ENCODE data around the gene HSPA8.
"Not testable (repeated sequence)": the region's sequence is repeated elsewhere in the genome, so short reads cannot be mapped to it uniquely, and the experiment has no call there.

HSPA8 gene

GRCh38 chr11:123072332-123072761 lies 10.4 kb upstream of the HSPA8 start:
- no peak for DNase-seq (ENCODE audit: low read depth)

GRCh38 chr11:123069908-123070821 lies 8.2 kb upstream of the HSPA8 start:
- no peak for DNase-seq (ENCODE audit: low read depth)

GRCh38 chr11:123065621-123066020 lies 3.7 kb upstream of the HSPA8 start:
- DNase-seq (ENCODE audit: low read depth), result no peak

DNA sequence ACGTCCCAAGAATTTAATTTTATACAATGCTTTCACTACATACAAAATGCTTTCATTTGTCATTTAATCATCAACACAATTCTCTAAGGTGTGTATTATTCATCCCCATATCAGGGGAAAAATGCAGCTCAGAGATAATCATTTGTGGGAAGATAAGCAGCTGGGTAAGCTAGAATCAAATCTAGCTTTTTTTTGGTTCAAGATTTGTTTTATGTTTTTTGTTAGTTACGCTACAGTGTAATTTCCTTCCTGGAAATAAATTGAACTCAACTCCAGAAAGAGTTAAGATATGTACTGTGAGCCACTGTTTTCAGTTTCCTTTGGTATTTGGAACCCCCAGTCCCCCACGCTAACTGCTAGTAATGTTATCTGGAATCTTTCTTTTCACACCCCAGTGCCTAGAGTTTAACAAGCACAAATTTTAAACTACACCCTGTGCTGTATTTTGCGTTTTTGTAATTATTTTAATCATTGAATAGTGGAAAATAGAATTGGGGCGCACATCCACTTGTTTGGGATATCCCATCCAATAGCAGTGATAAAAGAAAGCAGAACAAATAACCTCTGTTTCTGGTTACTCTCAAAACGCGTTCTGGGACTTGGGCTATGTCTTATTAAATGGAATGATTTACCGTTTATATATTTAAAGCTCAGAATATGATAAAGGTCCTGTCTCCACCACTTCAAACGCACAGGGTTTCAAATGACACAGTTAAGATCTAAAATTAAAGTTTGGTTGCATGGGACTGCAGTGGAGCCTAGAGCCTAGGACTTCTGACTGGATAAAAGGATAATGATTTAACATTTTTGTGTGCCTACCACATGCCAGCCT lies 2.1 kb upstream of the HSPA8 start:
- no peak for DNase-seq (ENCODE audit: low read depth)

DNA sequence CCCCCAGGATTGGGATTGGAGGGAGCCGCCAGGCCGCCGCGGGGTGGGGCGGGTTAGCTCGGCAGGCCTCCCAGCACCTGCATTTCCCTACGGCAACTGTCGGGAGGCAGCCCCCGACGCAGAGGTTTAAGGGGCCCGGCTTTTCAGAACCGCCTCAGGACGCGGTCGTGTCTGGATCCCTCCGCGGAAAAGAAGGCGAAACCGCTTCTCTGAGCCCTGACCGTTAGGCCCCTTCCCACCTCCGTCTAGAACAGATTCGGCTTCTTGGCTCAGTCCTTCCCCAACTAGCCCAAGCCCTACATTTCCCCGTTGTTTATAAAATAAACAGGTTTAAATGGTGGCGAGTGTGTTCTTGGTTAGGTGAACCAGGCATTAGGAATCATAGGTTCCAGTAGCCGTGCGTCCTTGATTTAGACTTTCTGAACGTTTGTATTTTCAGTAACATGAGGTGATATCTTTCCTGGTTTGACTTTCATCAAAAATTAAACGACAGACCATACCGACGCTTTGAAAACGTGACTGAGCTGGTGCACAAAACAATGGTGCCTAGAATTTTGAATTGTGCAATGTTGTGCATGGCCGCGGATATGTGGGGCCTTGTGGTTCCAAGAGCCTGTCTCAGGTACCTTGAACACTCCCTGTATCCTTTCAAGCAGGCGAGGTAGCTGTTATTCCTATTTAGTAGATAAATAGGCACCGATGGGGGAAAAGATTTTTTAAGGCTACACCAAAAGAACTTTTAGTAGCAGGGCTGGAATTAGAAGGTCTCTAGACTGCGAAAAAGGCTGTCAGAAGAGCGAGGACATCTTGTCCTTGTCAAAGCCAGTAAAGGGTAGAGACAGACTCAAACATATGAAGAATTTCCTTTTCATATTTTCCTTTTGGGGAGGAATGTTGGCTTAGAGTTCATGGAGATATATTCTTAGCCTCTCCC lies 1.2 kb upstream of the HSPA8 start:
- DNase-seq (ENCODE audit: low read depth), result no peak

- DNase-seq (ENCODE audit: low read depth), result peak; percentile 89
These were observed 389 bp upstream of the HSPA8 start for GRCh38 chr11:123062158-123062891.

DNA sequence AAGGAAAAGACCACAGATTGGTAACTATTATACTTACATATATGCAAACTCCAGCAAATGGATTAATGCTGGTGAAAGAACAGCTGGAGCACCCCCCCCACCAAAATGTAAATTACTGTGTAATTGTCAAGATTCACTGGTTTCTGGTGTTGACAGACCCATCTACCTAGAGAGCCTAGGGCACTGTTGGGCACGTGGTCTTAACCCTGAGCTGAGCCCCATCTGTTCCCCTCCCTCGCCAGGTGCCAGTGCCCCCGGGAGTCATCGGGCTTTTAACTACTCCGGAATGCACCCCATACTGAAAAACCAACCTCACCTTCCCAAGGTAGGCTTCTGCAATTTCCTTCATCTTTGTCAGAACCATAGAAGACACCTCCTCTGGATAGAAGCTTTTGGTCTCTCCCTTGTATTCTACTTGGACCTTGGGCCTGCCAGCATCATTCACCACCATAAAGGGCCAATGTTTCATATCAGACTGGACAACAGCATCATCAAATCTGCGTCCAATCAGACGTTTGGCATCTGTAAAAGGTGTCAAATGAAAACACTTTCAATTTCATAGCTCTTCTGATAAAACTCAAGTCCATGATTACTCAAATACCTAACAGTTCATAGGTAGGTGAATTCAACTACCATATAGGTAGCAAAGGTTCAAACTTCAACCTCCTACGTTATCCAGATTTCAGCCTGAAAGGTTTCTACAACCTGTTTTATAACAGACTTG lies 1.5 kb downstream of the HSPA8 start:
- no peak for DNase-seq (ENCODE audit: low read depth)

DNA sequence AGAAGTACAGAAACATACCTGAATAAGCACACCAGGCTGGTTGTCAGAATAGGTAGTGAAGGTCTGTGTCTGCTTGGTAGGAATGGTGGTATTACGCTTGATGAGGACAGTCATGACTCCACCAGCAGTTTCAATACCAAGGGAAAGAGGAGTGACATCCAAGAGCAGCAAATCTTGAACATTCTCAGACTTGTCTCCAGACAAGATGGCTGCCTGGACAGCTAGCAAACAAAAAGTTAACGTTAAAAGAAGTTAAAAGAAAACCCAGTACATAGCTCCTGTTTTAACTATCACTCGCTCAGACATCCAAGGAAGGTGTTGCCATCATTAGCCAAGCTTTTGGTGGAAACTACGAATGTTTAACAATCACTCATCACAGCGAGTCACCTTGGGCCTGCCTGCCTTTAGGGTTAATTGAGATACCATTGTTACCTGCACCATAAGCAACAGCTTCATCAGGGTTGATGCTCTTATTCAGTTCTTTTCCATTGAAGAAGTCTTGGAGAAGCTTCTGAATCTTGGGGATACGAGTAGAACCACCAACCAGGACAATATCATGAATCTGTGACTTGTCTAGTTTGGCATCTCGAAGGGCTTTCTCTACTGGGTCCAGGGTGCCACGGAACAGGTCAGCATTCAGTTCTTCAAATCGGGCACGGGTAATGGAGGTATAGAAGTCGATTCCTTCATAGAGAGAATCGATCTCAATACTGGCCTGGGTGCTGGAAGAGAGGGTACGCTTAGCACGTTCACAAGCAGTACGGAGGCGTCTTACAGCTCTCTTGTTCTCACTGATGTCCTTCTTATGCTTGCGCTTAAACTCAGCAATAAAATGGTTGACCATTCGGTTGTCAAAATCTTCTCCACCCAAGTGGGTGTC lies 2.7 kb downstream of the HSPA8 start:
- DNase-seq (ENCODE audit: low read depth), result not testable (repeated sequence)

DNA sequence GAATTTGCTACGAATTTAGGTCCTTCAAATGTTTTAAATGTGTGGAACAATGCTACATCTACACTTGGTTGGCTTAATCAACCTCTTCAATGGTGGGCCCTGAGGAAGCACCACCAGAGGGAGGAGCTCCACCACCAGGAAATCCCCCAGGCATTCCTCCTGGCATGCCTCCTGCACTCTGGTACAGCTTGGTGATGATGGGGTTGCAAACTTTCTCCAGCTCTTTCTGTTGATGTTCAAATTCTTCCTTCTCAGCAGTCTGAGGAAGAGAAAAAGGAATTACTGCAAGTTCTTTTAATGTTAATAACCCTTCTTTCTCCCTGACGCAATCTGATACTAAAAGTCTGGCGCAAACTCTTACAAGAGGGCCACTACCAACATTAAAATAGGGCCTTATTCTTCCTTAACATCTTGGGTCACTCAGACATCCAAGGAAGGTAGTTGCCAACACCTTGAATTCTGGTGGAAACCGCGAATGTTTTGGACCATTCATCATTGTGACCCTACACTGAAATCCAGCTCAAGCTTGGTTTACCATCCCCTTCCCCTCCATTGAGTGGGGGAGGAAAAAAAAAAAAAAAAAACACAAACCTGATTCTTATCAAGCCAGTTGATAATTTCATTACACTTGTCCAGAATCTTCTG lies 4.2 kb downstream of the HSPA8 start:
- DNase-seq (ENCODE audit: low read depth), result no peak

GRCh38 chr11:123056835-123057491 lies 5.0 kb downstream of the HSPA8 start:
- no peak for DNase-seq (ENCODE audit: low read depth)

DNA sequence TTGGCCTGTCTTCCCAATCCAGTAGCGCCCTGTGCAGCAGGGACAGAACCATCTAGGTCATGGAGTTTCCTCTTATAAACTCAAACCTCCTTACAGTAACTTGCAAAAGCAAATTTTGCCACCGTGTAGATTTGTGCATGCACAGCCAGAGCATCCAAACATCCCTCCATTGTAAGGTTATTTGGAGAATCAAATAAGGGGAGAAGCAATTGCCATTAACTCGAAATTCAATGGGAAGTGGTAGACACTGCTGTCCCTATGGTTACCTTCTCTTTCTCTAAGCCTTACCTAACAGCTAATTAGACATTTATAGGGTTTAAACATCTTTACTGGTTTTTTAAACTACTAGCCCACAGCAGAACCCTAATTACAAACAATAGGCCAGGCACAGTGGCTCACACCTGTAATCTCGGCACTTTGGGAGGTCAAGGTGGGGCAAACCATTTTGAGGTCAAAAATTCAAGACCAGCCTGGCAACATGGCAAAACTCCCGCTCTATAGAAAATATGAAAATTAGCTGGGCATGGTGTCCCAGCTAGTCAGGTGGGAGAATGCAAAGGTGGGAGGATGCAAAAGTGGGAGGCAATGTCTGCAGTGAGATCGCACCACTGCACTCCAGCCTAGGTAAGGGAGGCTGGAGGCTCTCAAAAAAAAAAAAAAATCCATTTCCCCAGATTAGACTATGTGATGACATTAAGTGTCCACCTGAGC lies 6.6 kb downstream of the HSPA8 start:
- no peak for DNase-seq (ENCODE audit: low read depth)

GRCh38 chr11:123054301-123055065 lies 7.5 kb downstream of the HSPA8 start:
- DNase-seq (ENCODE audit: low read depth), result no peak

- DNase-seq (ENCODE audit: low read depth), result no peak
These were observed 8.8 kb downstream of the HSPA8 start for GRCh38 chr11:123052901-123053721.

- no peak for DNase-seq (ENCODE audit: low read depth)
These were observed 10.3 kb downstream of the HSPA8 start for GRCh38 chr11:123051634-123052033.

DNA sequence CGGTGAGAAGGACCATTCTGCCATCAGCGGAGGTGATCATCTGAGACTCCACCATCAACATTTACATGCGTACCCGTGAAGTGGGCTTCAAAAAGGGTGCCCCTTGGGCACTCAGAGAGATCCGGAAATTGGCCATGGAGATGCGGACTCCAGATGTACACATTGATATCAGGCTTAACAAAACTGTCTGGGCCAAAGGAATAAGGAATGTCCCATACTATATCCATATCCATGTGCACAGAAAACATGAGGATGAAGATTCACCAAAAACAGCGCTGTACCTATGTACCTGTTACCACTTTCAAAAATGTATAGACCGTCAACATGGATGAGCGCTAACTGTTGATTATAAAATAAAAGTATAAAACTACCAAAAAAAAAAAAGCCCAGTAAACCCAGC lies 10.8 kb downstream of the HSPA8 start:
- no peak for DNase-seq (ENCODE audit: low read depth)

GRCh38 chr11:123047947-123048293 lies 14.0 kb downstream of the HSPA8 start:
- no peak for DNase-seq (ENCODE audit: low read depth)
